GM15510 (cell line): ENCODE data around the gene PDGFC.

Experiments
- POLR2A ChIP-seq: IDR thresholded peaks from 3 replicates; pipeline ENCODE4 v1.6.1; 2011; ENCODE audit warnings: borderline replicate concordance; ENCODE audit not compliant: insufficient read length; ENCODE audit errors: extremely low read depth

Gene PDGFC

GRCh38 chr4:156981262-156981769, 9.7 kb upstream of the PDGFC start:
- no peak for TF ChIP-seq POLR2A

GRCh38 chr4:156977435-156978160, 6.0 kb upstream of the PDGFC start:
- no peak for TF ChIP-seq POLR2A

GRCh38 chr4:156976147-156976546, 4.5 kb upstream of the PDGFC start:
- TF ChIP-seq POLR2A: no peak

GRCh38 chr4:156975686-156976085, 4.1 kb upstream of the PDGFC start:
- TF ChIP-seq POLR2A: no peak

- no peak for TF ChIP-seq POLR2A
These were observed 2.7 kb upstream of the PDGFC start for GRCh38 chr4:156974264-156974663.

- no peak for TF ChIP-seq POLR2A
These were observed 898 bp upstream of the PDGFC start for GRCh38 chr4:156972379-156973015.

GRCh38 chr4:156971165-156971675, 379 bp downstream of the PDGFC start:
- TF ChIP-seq POLR2A: no peak

GRCh38 chr4:156970501-156971164, 966 bp downstream of the PDGFC start:
- TF ChIP-seq POLR2A: no peak

GRCh38 chr4:156969911-156970310, 1.7 kb downstream of the PDGFC start:
- TF ChIP-seq POLR2A: no peak

GRCh38 chr4:156969101-156969500, 2.5 kb downstream of the PDGFC start:
- no peak for TF ChIP-seq POLR2A

GRCh38 chr4:156968479-156968984, 3.1 kb downstream of the PDGFC start:
- no peak for TF ChIP-seq POLR2A

GRCh38 chr4:156966836-156967235, 4.8 kb downstream of the PDGFC start:
- TF ChIP-seq POLR2A: no peak

- TF ChIP-seq POLR2A: no peak
These were observed 8.2 kb downstream of the PDGFC start for GRCh38 chr4:156963419-156963818.

GRCh38 chr4:156962528-156962974, 9.0 kb downstream of the PDGFC start:
- TF ChIP-seq POLR2A: no peak

- TF ChIP-seq POLR2A: no peak
These were observed 9.6 kb downstream of the PDGFC start for GRCh38 chr4:156962058-156962358.
